ENCODE measurements around the gene RNF14.

- no peak for TF ChIP-seq CTCF (conservative IDR thresholded peaks at IDR 0.05; ENCODE audit: low read depth in 2 of 2)
- TF ChIP-seq POLR2AphosphoS5 (IDR thresholded peaks at IDR 0.05; ENCODE audit: low read depth) = no peak
- TF ChIP-seq EZH2 (IDR thresholded peaks at IDR 0.05; ENCODE audit: low read depth, unreplicated experiment) = no peak
- TF ChIP-seq REST (IDR thresholded peaks at IDR 0.05; ENCODE audit: unreplicated experiment) = no peak
- TF ChIP-seq JUNB (IDR thresholded peaks at IDR 0.05; ENCODE audit: unreplicated experiment) = no peak
- TF ChIP-seq EZH2phosphoT487 (IDR thresholded peaks at IDR 0.05; ENCODE audit: unreplicated experiment) = no peak
- TF ChIP-seq CREB1 (CRISPR knock-in tag; IDR thresholded peaks at IDR 0.05; ENCODE audit: low read depth) = no peak
These were observed 1.2 kb downstream of the RNF14 start for GRCh38 chr5:141969783-141970771.
